Mesothelial cell of epicardium (in vitro differentiated cells): Measurements from ENCODE around the gene ATXN1. TPM values are rescaled to one million over a fixed set of nuclear protein-coding genes. Genes with fewer than 3 reads are reported as not detected.

Experiments used
- DNase-seq, 2 experiments: peaks; one replicate each; pipeline ENCODE4 v3.0.0; 2021; ENCODE audit warnings: low spot score in 2 of 2; ENCODE audit not compliant: unreplicated experiment in 2 of 2
- H3K27ac Mint-ChIP-seq: 2 replicates; pipeline ENCODE4 v1.8.0; 2021; ENCODE audit warnings: mixed read lengths
- H3K27me3 Mint-ChIP-seq: 2 replicates; pipeline ENCODE4 v1.8.0; 2021; ENCODE audit warnings: low read depth, mixed read lengths
- H3K36me3 Mint-ChIP-seq: 2 replicates; pipeline ENCODE4 v1.8.0; 2021; ENCODE audit warnings: mixed read lengths
- H3K4me1 Mint-ChIP-seq: 2 replicates; pipeline ENCODE4 v1.8.0; 2021; ENCODE audit warnings: mixed read lengths
- H3K4me3 Mint-ChIP-seq: 2 replicates; pipeline ENCODE4 v1.8.0; 2021; ENCODE audit warnings: mild to moderate bottlenecking, moderate library complexity, mixed read lengths
- H3K9me3 Mint-ChIP-seq: 2 replicates; pipeline ENCODE4 v1.8.0; 2021; ENCODE audit warnings: mixed read lengths
- CTCF ChIP-seq: fragments of 200-600 bp; sonication (generic); IDR thresholded peaks from one replicate; pipeline ENCODE4 v1.5.0; 2021; ENCODE audit warnings: antibody characterized with exemption; ENCODE audit not compliant: unreplicated experiment
- total RNA-seq: library from RNA; stranded (reverse); gene quantifications from 3 replicates; pipeline ENCODE4 v1.2.1, GENCODE V29; 2021

Gene ATXN1
- total RNA-seq, 1 donor from 2014 or later = 59.5 TPM

DNA sequence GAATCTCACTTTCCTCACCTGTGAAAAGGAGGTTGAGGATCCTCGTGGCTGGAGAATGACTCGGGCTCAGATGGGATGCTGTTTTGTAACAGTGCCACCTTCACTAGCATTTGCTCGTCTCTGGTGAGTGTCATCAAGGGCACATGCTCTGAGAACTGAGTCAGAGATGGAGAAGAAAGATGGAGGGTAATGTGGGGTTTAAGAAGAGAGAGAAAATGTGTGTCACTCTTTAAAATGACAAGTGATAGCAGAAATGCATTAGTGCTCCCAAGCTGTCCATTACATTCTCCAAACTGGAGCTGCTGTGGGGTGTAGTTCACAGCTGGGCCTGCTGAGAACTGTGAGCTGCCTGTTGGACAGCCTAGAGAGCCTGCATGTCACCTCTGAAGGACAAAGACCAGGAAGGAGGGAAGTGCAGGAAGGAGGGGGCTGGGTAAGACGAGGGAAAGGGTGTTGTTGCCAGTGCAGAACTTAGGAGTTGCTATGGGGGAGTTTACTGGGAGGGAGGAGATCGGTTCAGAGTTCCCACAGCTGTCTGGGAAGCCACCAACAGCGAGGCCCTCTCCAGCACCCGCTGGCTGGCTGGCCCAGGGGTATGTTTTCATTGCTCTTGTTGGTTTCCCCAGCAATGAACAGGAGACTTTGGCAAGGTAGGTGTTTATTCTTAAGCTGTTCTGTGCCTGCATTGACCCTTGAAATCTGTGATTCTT, 503.1 kb downstream of the ATXN1 start:
- DNase-seq = no peak
- TF ChIP-seq CTCF = no peak

GRCh38 chr6:16256781-16257180, 504.5 kb downstream of the ATXN1 start:
- Mint-ChIP-seq H3K36me3 (peaks cover 6% of the 10 kb centered on the region), H3K4me3 (no peak overlapping the region), H3K27me3 (no peaks in the 10 kb centered on the region), H3K9me3 (peaks cover 4% of the 10 kb centered on the region), H3K4me1 (peaks cover 8% of the 10 kb centered on the region), H3K27ac (no peak overlapping the region)
- DNase-seq = no peak
- TF ChIP-seq CTCF = no peak

More for the DNA sequence above, 503.1 kb downstream of the ATXN1 start:
- H3K36me3 Mint-ChIP-seq = peaks cover 6% of the 10 kb centered on the region
- no peaks in the 10 kb centered on the region for H3K4me1 Mint-ChIP-seq
- H3K4me3 Mint-ChIP-seq = no peak overlapping the region
- no peaks in the 10 kb centered on the region for H3K27me3 Mint-ChIP-seq
- H3K9me3 Mint-ChIP-seq = peaks cover 4% of the 10 kb centered on the region
- H3K27ac Mint-ChIP-seq = no peak overlapping the region

DNA sequence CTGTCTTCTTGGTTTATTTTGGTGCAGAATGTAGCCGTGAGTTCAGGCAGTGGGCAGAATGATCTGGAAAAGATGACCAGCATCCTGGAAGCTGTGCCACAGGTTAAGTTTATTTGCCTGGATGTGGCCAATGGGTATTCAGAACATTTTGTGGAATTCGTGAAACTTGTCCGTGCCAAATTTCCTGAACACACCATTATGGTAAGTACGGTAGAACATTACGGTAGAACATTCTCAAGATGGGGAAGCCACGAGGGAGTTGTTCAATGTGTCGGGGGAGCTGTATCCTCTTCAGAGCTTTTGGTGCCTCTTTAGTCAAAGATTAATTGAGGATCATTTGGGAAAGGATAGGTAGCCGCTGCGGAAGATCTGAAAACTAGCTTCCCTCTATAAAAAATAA, 506.7 kb downstream of the ATXN1 start:
- Mint-ChIP-seq H3K36me3 (peaks cover 6% of the 10 kb centered on the region), H3K4me1 (peaks cover 11% of the 10 kb centered on the region), H3K27ac (no peak overlapping the region), H3K27me3 (no peaks in the 10 kb centered on the region), H3K4me3 (no peak overlapping the region), H3K9me3 (peaks cover 4% of the 10 kb centered on the region)
- no peak for TF ChIP-seq CTCF
- DNase-seq = no peak

- no peak overlapping the region for H3K4me3 Mint-ChIP-seq
- H3K36me3 Mint-ChIP-seq = peaks cover 6% of the 10 kb centered on the region
- DNase-seq = no peak
- no peak overlapping the region for H3K27ac Mint-ChIP-seq
- peaks cover 4% of the 10 kb centered on the region for H3K9me3 Mint-ChIP-seq
- H3K4me1 Mint-ChIP-seq = peaks cover 11% of the 10 kb centered on the region
- no peak for TF ChIP-seq CTCF
- no peaks in the 10 kb centered on the region for H3K27me3 Mint-ChIP-seq
These were observed 507.7 kb downstream of the ATXN1 start for GRCh38 chr6:16253399-16254144.

DNA sequence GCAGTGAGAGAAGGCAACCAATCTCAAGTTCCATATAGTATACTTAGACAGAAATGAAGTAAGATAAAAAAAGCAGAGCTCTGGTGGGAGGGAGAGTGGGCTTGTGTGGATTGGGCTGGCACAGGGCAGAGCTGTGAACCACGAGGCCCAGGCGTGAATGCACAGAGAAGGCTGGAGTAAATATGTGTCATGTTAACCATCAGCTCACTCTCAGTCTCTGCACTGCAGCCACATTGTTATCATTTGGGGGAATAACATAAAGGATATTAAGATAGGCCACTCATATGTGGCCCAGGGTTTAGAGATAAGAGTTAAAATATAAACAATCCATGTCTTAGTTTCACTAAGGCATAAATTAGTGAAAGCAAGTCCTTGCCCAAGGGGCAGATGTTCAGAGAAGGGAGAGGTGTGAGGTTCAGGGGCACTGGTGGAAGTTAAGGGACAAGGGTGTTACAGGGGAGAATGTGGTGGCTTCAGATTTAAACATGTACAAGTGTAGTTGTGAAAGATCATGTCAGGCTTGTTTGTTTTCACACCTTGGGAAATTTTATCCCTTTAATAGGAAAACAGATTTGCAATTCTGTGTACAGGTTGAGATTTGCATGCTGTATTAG, 508.5 kb downstream of the ATXN1 start:
- H3K4me1 Mint-ChIP-seq = peaks cover 11% of the 10 kb centered on the region
- no peak for DNase-seq
- H3K36me3 Mint-ChIP-seq = peaks cover 6% of the 10 kb centered on the region
- no peak for TF ChIP-seq CTCF
- no peak overlapping the region for H3K4me3 Mint-ChIP-seq
- H3K27me3 Mint-ChIP-seq = no peaks in the 10 kb centered on the region
- no peak overlapping the region for H3K27ac Mint-ChIP-seq
- peaks cover 4% of the 10 kb centered on the region for H3K9me3 Mint-ChIP-seq
